ENCODE measurements around the gene REXO1.

The REXO1 gene

GRCh38 chr19:1766800-1767352 is 81.4 kb downstream of the REXO1 start:
- TF ChIP-seq CTCF (IDR thresholded peaks at IDR 0.05; ENCODE audit: insufficient read depth, low read depth, low read length, missing control alignments), result no peak
- no peak for DNase-seq (ENCODE audit: low read depth)
- no peak overlapping the region for H3K4me3 ChIP-seq (ENCODE audit: low read length)

- DNase-seq (ENCODE audit: low read depth), result no peak
- TF ChIP-seq CTCF (IDR thresholded peaks at IDR 0.05; ENCODE audit: insufficient read depth, low read depth, low read length, missing control alignments), result no peak
- no peak overlapping the region for H3K4me3 ChIP-seq (ENCODE audit: low read length)
Observed at GRCh38 chr19:1765904-1766799, 82.1 kb downstream of the REXO1 start.

Data from epithelial cell of esophagus (primary cell).